ENCODE results near the gene ZNF799.
"Not testable (repeated sequence)": the region's sequence is repeated elsewhere in the genome, so short reads cannot be mapped to it uniquely, and the experiment has no call there.

The ZNF799 gene

GRCh38 chr19:12364391-12365235 lies 36.5 kb downstream of the ZNF799 start:
- DNase-seq (ENCODE audit: low read depth, low spot score): peak; percentile 17

- DNase-seq (ENCODE audit: low read depth, low spot score): not testable (repeated sequence)
Measured at GRCh38 chr19:12362236-12362635, 38.8 kb downstream of the ZNF799 start.

GRCh38 chr19:12353375-12353774 lies 47.7 kb downstream of the ZNF799 start:
- no peak for DNase-seq (ENCODE audit: low read depth, low spot score)

- DNase-seq (ENCODE audit: low read depth, low spot score): no peak
Measured at GRCh38 chr19:12350890-12351197, 50.2 kb downstream of the ZNF799 start.

- DNase-seq (ENCODE audit: low read depth, low spot score): no peak
Measured at GRCh38 chr19:12350185-12350889, 50.7 kb downstream of the ZNF799 start.

- no peak for DNase-seq (ENCODE audit: low read depth, low spot score)
Measured at GRCh38 chr19:12346896-12347295, 54.2 kb downstream of the ZNF799 start.

GRCh38 chr19:12345197-12345596 lies 55.9 kb downstream of the ZNF799 start:
- no peak for DNase-seq (ENCODE audit: low read depth, low spot score)

Measured in ELF-1 (cell line).